Gastroesophageal sphincter (tissue), 4 donors: ENCODE measurements around the gene LSP1. TPM values are rescaled to one million over a fixed set of nuclear protein-coding genes. Genes with fewer than 3 reads are reported as not detected.
"Not testable (repeated sequence)": the region's sequence is repeated elsewhere in the genome, so short reads cannot be mapped to it uniquely, and the experiment has no call there.

ENCODE experiments used
- ATAC-seq: fragments of 150-250 bp; one replicate; pipeline ENCODE4 v1.9.1; 2016; ENCODE audit warnings: mild to moderate bottlenecking, moderate library complexity
- H3K27ac ChIP-seq, 4 donors: fragments of 200-600 bp; sonication (generic) in 3 of 4; 1 replicate in 3 of 4; 2 replicates in 1 of 4; pipeline ENCODE4 v1.5.1; 2016 to 2019
- H3K27me3 ChIP-seq: fragments of 200-600 bp; sonication (generic); one replicate; pipeline ENCODE4 v1.5.1; 2019
- H3K36me3 ChIP-seq, 2 donors: fragments of 200-600 bp; sonication (generic); one replicate each; pipeline ENCODE4 v1.5.1; 2019; ENCODE audit warnings: control low read depth in 1 of 2
- H3K4me1 ChIP-seq, 3 donors: fragments of 200-600 bp; sonication (generic); 1 replicate in 2 of 3; 2 replicates in 1 of 3; pipeline ENCODE4 v1.5.1; 2016 to 2019; ENCODE audit warnings: control low read depth in 2 of 3
- H3K4me3 ChIP-seq, 2 donors: fragments of 200-600 bp; sonication (generic); one replicate each; pipeline ENCODE4 v1.5.1; 2019; ENCODE audit warnings: mild to moderate bottlenecking in 1 of 2, moderate library complexity in 1 of 2
- H3K9me3 ChIP-seq, 3 donors: fragments of 200-600 bp; sonication (generic); one replicate each; pipeline ENCODE4 v1.5.1; 2017 to 2019; ENCODE audit warnings: control low read depth in 2 of 3
- CTCF ChIP-seq, 4 experiments: fragments of 200-600 bp in 2 of 4; fragments of 450-650 bp in 2 of 4; sonication (generic) in 1 of 4; IDR thresholded peaks; one replicate each; pipeline ENCODE4 v1.5.1; 2017 to 2019; ENCODE audit warnings: antibody characterized with exemption in 4 of 4, mild to moderate bottlenecking in 2 of 4, moderate library complexity in 2 of 4
- EP300 ChIP-seq: sonication (generic); formaldehyde crosslinking; IDR thresholded peaks from one replicate; pipeline ENCODE4 v1.6.1; 2017; ENCODE audit warnings: antibody characterized with exemption, mild to moderate bottlenecking
- POLR2A ChIP-seq, 2 donors: fragments of 450-650 bp; IDR thresholded peaks; one replicate each; pipeline ENCODE4 v1.6.1; 2017; ENCODE audit warnings: antibody characterized with exemption in 2 of 2, mild to moderate bottlenecking in 2 of 2, moderate library complexity in 1 of 2
- POLR2AphosphoS5 ChIP-seq: sonication (generic); formaldehyde crosslinking; IDR thresholded peaks from one replicate; pipeline ENCODE4 v1.6.1; 2017; ENCODE audit warnings: antibody characterized with exemption
- WGBS, 2 donors: methylation state at CpG; one replicate each; pipeline ENCODE4 v1.1.5; 2018; ENCODE audit warnings: low coverage in 1 of 2; 5-methylcytosine and 5-hydroxymethylcytosine counted together
- total RNA-seq, 4 donors: library from RNA; depleted of rRNA; stranded (reverse); fragments of >200 nt; gene quantifications; one replicate each; pipeline ENCODE4 v1.1.0, GENCODE V29; 2016

LSP1 gene
- total RNA-seq, 4 donors from 2014 or later, result 13.4 to 133 (median 47.7) TPM

GRCh38 chr11:1936781-1937615, 84.1 kb downstream of the LSP1 start:
- no peak overlapping the region for H3K4me3 ChIP-seq
- TF ChIP-seq POLR2AphosphoS5 (no peak), EP300 (no peak), CTCF (IDR thresholded peaks at IDR 0.05) (no peak)
- ATAC-seq, result no peak
- no CpG with 5 or more reads among the region's 34 CpGs for WGBS, 2 donors
- H3K36me3 ChIP-seq, result no peaks in the 10 kb centered on the region
- no peak overlapping the region for H3K27ac ChIP-seq
- H3K4me1 ChIP-seq, result peaks cover 0 to 14% (median 5%) of the 10 kb centered on the region in 3 donors
- H3K27me3 ChIP-seq, result peaks cover 20% of the 10 kb centered on the region
- H3K9me3 ChIP-seq, result no peaks in the 10 kb centered on the region

GRCh38 chr11:1937616-1938342, 84.9 kb downstream of the LSP1 start:
- no peak for ATAC-seq

GRCh38 chr11:1938343-1939005, 85.6 kb downstream of the LSP1 start:
- Histone ChIP-seq H3K27me3 (peaks cover 20% of the 10 kb centered on the region), H3K36me3 (no peaks in the 10 kb centered on the region), H3K27ac (peak overlapping the region in 2 of 4 donors; percentile 24 to 54), H3K4me1 (peaks cover 0 to 11% (median 5%) of the 10 kb centered on the region in 3 donors), H3K9me3 (no peaks in the 10 kb centered on the region), H3K4me3 (no peak overlapping the region)
- no CpG with 5 or more reads among the region's 27 CpGs for WGBS, 2 donors
- TF ChIP-seq POLR2A (IDR thresholded peaks at IDR 0.05) (no peak), EP300 (no peak), CTCF (IDR thresholded peaks at IDR 0.05) (no peak), POLR2AphosphoS5 (no peak)
- no peak for ATAC-seq

More at GRCh38 chr11:1937616-1938342, 84.9 kb downstream of the LSP1 start:
- 100% methylated on average over 4 of the region's 35 CpGs; no CpG with 5 or more reads in 1 of the 2 donors for WGBS, 2 donors
- peaks cover 20% of the 10 kb centered on the region for H3K27me3 ChIP-seq
- H3K4me3 ChIP-seq, result no peak overlapping the region
- H3K36me3 ChIP-seq, result no peaks in the 10 kb centered on the region
- no peaks in the 10 kb centered on the region for H3K9me3 ChIP-seq
- H3K27ac ChIP-seq, result no peak overlapping the region
- no peak for TF ChIP-seq CTCF (IDR thresholded peaks at IDR 0.05)
- no peak for TF ChIP-seq POLR2AphosphoS5
- TF ChIP-seq EP300, result no peak
- H3K4me1 ChIP-seq, result peaks cover 0 to 11% (median 5%) of the 10 kb centered on the region in 3 donors

GRCh38 chr11:1939006-1939625, 86.2 kb downstream of the LSP1 start:
- 2 to 12% methylated on average over 13 to 14 of the region's 23 CpGs for WGBS, 2 donors
- peak overlapping the region in 2 of 4 donors; percentile 24 to 54 for H3K27ac ChIP-seq

GRCh38 chr11:1939788-1940187, 86.9 kb downstream of the LSP1 start:
- H3K27me3 ChIP-seq, result peaks cover 20% of the 10 kb centered on the region
- WGBS, 2 donors, result 80% methylated on average over 1 of the region's 1 CpG; no CpG with 5 or more reads in 1 of the 2 donors
- not testable (repeated sequence) for H3K4me3 ChIP-seq, H3K36me3 ChIP-seq, ATAC-seq, H3K9me3 ChIP-seq, H3K27ac ChIP-seq
- peaks cover 0 to 11% (median 5%) of the 10 kb centered on the region in 3 donors for H3K4me1 ChIP-seq

More at GRCh38 chr11:1939006-1939625, 86.2 kb downstream of the LSP1 start:
- Histone ChIP-seq H3K4me1 (peaks cover 0 to 11% (median 5%) of the 10 kb centered on the region in 3 donors), H3K4me3 (no peak overlapping the region), H3K9me3 (no peaks in the 10 kb centered on the region), H3K27me3 (peaks cover 20% of the 10 kb centered on the region), H3K36me3 (no peaks in the 10 kb centered on the region)
- ATAC-seq, result no peak
- no peak for TF ChIP-seq POLR2AphosphoS5
- no peak for TF ChIP-seq EP300
- TF ChIP-seq POLR2A (IDR thresholded peaks at IDR 0.05), result no peak
- no peak for TF ChIP-seq CTCF (IDR thresholded peaks at IDR 0.05)
